Measurements from ENCODE around the gene PCSK7. TPM values are rescaled to one million over a fixed set of nuclear protein-coding genes. Genes with fewer than 3 reads are reported as not detected.

Gene PCSK7
- total and polyA plus RNA-seq, 2 of the 8 experiments (the other 6 are each of a cell fraction or from before 2014, with no cell fraction given) = 23.4 to 38.5 TPM

DNA sequence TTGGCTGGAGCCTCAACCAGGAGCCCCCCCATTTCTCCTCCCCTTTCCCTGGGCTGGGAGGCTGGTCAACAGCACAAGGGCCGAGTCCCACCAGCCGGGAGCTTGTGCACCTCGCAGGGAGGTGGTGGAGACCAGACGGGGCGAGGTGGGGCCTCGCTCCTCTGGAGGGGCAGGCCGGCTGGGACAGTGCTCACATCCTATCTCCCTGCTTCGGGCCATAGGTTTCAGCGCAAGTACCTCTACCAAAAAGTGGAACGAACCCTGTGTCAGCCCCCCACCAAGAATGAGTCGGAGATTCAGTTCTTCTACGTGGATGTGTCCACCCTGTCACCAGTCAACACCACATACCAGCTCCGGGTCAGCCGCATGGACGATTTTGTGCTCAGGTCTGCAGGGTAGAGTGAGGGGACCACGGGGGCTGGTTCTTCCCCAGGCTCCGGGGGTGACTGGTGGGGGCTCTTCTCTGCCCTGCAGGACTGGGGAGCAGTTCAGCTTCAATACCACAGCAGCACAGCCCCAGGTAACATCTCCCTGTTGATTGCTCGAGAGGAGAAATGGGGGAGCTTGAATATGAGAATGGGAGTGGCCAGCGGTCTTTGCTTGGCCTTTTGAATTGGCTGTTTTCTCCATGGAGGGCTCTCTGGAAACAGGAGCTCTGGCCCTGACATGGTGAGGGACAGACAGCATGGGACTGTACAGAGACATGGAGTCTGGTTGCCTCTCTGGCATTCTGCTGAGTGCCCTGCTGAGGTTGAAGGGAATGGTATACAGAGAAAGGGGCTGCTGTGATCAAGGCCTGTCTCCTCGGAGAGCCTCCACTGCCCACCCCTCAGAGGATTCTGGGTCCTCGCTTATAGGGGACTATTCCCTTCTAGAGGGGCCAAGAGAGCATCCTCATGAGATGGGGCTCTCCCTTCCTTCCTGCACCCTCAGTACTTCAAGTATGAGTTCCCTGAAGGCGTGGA is 50.0 kb downstream of the PCSK7 start:
- H2BK12ac ChIP-seq (ENCODE audit: low read depth, low read length) = no peak overlapping the region
- CTCF ChIA-PET (ENCODE audit: partially characterized antibody) = interaction anchor here (0.6 to 14.0 kb wide), 23 partner anchors 9 to 436 kb away, joined by 3 to 359 read pairs (median 5); partner anchors contain the start of genes APOA5, APOC3, PCSK7 and RNF214
- H3K23ac ChIP-seq (ENCODE audit: insufficient read length) = no peak overlapping the region
- POLR2A ChIA-PET (ENCODE audit: partially characterized antibody) = interaction anchor here (0.8 to 12.6 kb wide), 9 partner anchors 9 to 47 kb away, joined by 3 to 153 read pairs (median 7); partner anchors contain the start of genes PAFAH1B2, PCSK7 and TAGLN
- H3K4me2 ChIP-seq (ENCODE audit: insufficient read depth in 1 of 2, low read depth in 2 of 2, low read length in 2 of 2) = no peak overlapping the region
- no peak overlapping the region for H2BK20ac ChIP-seq (ENCODE audit: low read length)
- H3K4ac ChIP-seq (replicated peaks; ENCODE audit: insufficient read length, low read depth, low read length) = no peak overlapping the region
- no peak for DNase-seq (ENCODE audit: low read depth in 1 of 2, low spot score in 2 of 2)
- H3K9me3 ChIP-seq (ENCODE audit: insufficient read depth in 2 of 2, low read depth in 1 of 2, low read length in 1 of 2) = no peaks in the 10 kb centered on the region
- H3K56ac ChIP-seq (replicated peaks; ENCODE audit: insufficient read length, low read depth, low read length) = no peak overlapping the region
- no peaks in the 10 kb centered on the region for H3K79me1 ChIP-seq (ENCODE audit: low read depth, low read length)
- no peak overlapping the region for H2BK15ac ChIP-seq (ENCODE audit: low read length)
- no peaks in the 10 kb centered on the region for H3K79me2 ChIP-seq (ENCODE audit: control insufficient read depth in 1 of 2, insufficient read depth in 2 of 2, low read length in 2 of 2)
- H3K18ac ChIP-seq (ENCODE audit: extremely low read depth, low read length) = no peak overlapping the region
- no peak overlapping the region for H4K91ac ChIP-seq (replicated peaks; ENCODE audit: insufficient read length, low read length)
- no peak for TF ChIP-seq BACH1 (IDR thresholded peaks at IDR 0.05; ENCODE audit: low read length)
- TF ChIP-seq, protein P1, sequence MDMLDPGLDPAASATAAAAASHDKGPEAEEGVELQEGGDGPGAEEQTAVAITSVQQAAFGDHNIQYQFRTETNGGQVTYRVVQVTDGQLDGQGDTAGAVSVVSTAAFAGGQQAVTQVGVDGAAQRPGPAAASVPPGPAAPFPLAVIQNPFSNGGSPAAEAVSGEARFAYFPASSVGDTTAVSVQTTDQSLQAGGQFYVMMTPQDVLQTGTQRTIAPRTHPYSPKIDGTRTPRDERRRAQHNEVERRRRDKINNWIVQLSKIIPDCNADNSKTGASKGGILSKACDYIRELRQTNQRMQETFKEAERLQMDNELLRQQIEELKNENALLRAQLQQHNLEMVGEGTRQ (IDR thresholded peaks at IDR 0.05; ENCODE audit: low read length) = no peak
- TF ChIP-seq KDM4A (IDR thresholded peaks at IDR 0.05; ENCODE audit: low read depth, low read length, severe bottlenecking) = no peak
- H3K9ac ChIP-seq (replicated peaks in 1 of 4; ENCODE audit: extremely low read depth in 1 of 4, low read depth in 3 of 4, low read length in 3 of 4) = 0 out of 7 replicates have a peak overlapping the region, but pooled peaks of 1 of the 4 experiments have one; percentile 2
- no peak overlapping the region for H3K27ac ChIP-seq (ENCODE audit: low read depth, low read length)
- 0 out of 2 replicates have a peak overlapping the region, but pooled peaks have one; percentile 22 for H4K8ac ChIP-seq (ENCODE audit: extremely low read depth, insufficient read depth, low read length)
- H3K4me1 ChIP-seq (replicated peaks in 1 of 4; ENCODE audit: control insufficient read depth in 3 of 4, insufficient read depth in 4 of 4, low read length in 3 of 4) = peaks cover 6 to 16% (median 12%) of the 10 kb centered on the region in 4 experiments
- no peak overlapping the region for H2AFZ ChIP-seq (ENCODE audit: low read length)
- no peaks in the 10 kb centered on the region for H3K27me3 ChIP-seq (replicated peaks in 1 of 4; ENCODE audit: control insufficient read depth in 3 of 4, extremely low read depth in 1 of 4, insufficient read depth in 3 of 4, low read length in 3 of 4)
- H4K5ac ChIP-seq (ENCODE audit: insufficient read length, low read depth, low read length) = no peak overlapping the region
- no peak overlapping the region for H2AK5ac ChIP-seq (ENCODE audit: low read depth, low read length)
- no peak overlapping the region for H2BK120ac ChIP-seq (replicated peaks; ENCODE audit: low read depth, low read length)
- 91% methylated on average over 22 of the region's 22 CpGs; no CpG with 5 or more reads in 1 of the 2 experiments for WGBS, 2 experiments (ENCODE audit: extremely low coverage in 1 of 2, insufficient coverage in 1 of 2, insufficient read length in 1 of 2, insufficient replicate concordance in 2 of 2, low coverage in 1 of 2, low lambda C conversion rate in 2 of 2, missing lambda C conversion rate in 1 of 2)
- no peak overlapping the region for H2BK5ac ChIP-seq (ENCODE audit: low read depth, low read length)
- no peak for FAIRE-seq
- H3K14ac ChIP-seq (ENCODE audit: insufficient read length) = no peak overlapping the region
- peaks cover 0 to 4% (median 2%) of the 10 kb centered on the region in 4 experiments; a peak in 1 of 8 replicates for H3K36me3 ChIP-seq (ENCODE audit: control insufficient read depth in 2 of 4, insufficient read depth in 4 of 4, low read length in 3 of 4)
- H3K23me2 ChIP-seq (ENCODE audit: low read depth, low read length) = peaks cover 11% of the 10 kb centered on the region
- H4K20me1 ChIP-seq (replicated peaks in 1 of 2; ENCODE audit: control insufficient read depth in 1 of 2, insufficient read depth in 2 of 2, low read length in 2 of 2) = peaks cover 0 to 4% of the 10 kb centered on the region in 2 experiments
- H3K4me3 ChIP-seq (ENCODE audit: extremely low read depth in 1 of 4, insufficient read depth in 2 of 4, low read depth in 3 of 4, low read length in 4 of 4) = no peak overlapping the region

All from H1 (cell line).